HEK293 (cell line): ENCODE data around the gene CAGE1.

Experiments used
- ATF2 ChIP-seq: fragments of 450-650 bp; formaldehyde crosslinking; IDR thresholded peaks from 2 replicates; pipeline ENCODE4 v1.5.1; 2016; ENCODE audit warnings: missing biosample characterization, missing genetic modification characterization, low read depth
- BCL11A ChIP-seq: fragments of 450-650 bp; formaldehyde crosslinking; IDR thresholded peaks from 2 replicates; pipeline ENCODE4 v1.5.1; 2016; ENCODE audit warnings: low read depth, missing biosample characterization, missing genetic modification characterization
- BCL6B ChIP-seq: fragments of 450-650 bp; formaldehyde crosslinking; IDR thresholded peaks from 2 replicates; pipeline ENCODE4 v1.5.1; 2017; ENCODE audit warnings: missing biosample characterization, missing genetic modification characterization
- GLIS1 ChIP-seq: fragments of 450-650 bp; formaldehyde crosslinking; IDR thresholded peaks from 2 replicates; pipeline ENCODE4 v1.5.1; 2016; ENCODE audit warnings: missing biosample characterization, missing genetic modification characterization
- INSM2 ChIP-seq: fragments of 450-650 bp; formaldehyde crosslinking; IDR thresholded peaks from 2 replicates; pipeline ENCODE4 v1.5.1; 2016; ENCODE audit warnings: missing biosample characterization, missing genetic modification characterization
- KLF1 ChIP-seq: fragments of 450-650 bp; formaldehyde crosslinking; IDR thresholded peaks from 2 replicates; pipeline ENCODE4 v1.5.1; 2016; ENCODE audit warnings: missing biosample characterization, missing genetic modification characterization
- KLF16 ChIP-seq: fragments of 450-650 bp; formaldehyde crosslinking; IDR thresholded peaks from 2 replicates; pipeline ENCODE4 v1.5.1; 2017; ENCODE audit warnings: missing biosample characterization, missing genetic modification characterization
- OSR2 ChIP-seq: fragments of 450-650 bp; formaldehyde crosslinking; IDR thresholded peaks from 2 replicates; pipeline ENCODE4 v1.5.1; 2016; ENCODE audit warnings: missing biosample characterization, missing genetic modification characterization
- PRDM6 ChIP-seq: fragments of 450-650 bp; formaldehyde crosslinking; IDR thresholded peaks from 2 replicates; pipeline ENCODE4 v1.5.1; 2017; ENCODE audit warnings: missing biosample characterization, missing genetic modification characterization
- REPIN1 ChIP-seq: fragments of 450-650 bp; formaldehyde crosslinking; IDR thresholded peaks from 2 replicates; pipeline ENCODE4 v1.5.1; 2017; ENCODE audit warnings: missing biosample characterization, missing genetic modification characterization, low read depth
- ZBTB1 ChIP-seq: fragments of 450-650 bp; formaldehyde crosslinking; IDR thresholded peaks from 2 replicates; pipeline ENCODE4 v1.5.1; 2016; ENCODE audit warnings: missing biosample characterization, missing genetic modification characterization
- ZBTB21 ChIP-seq: fragments of 450-650 bp; formaldehyde crosslinking; IDR thresholded peaks from 2 replicates; pipeline ENCODE4 v1.5.1; 2017; ENCODE audit warnings: missing biosample characterization, missing genetic modification characterization
- ZBTB48 ChIP-seq: fragments of 450-650 bp; formaldehyde crosslinking; IDR thresholded peaks from 2 replicates; pipeline ENCODE4 v1.5.1; 2016; ENCODE audit warnings: missing biosample characterization, missing genetic modification characterization
- ZFHX2 ChIP-seq: fragments of 450-650 bp; formaldehyde crosslinking; conservative IDR thresholded peaks from 2 replicates; pipeline ENCODE4 v1.5.1; 2016; ENCODE audit warnings: missing biosample characterization, missing genetic modification characterization
- ZFP37 ChIP-seq: fragments of 450-650 bp; formaldehyde crosslinking; IDR thresholded peaks from 2 replicates; pipeline ENCODE4 v1.5.1; 2016; ENCODE audit warnings: missing biosample characterization, missing genetic modification characterization
- ZNF202 ChIP-seq: fragments of 450-650 bp; formaldehyde crosslinking; IDR thresholded peaks from 2 replicates; pipeline ENCODE4 v1.5.1; 2016; ENCODE audit warnings: missing biosample characterization, missing genetic modification characterization, borderline replicate concordance
- ZNF214 ChIP-seq: fragments of 450-650 bp; formaldehyde crosslinking; IDR thresholded peaks from 2 replicates; pipeline ENCODE4 v1.5.1; 2017; ENCODE audit warnings: missing biosample characterization, mild to moderate bottlenecking, missing genetic modification characterization, borderline replicate concordance
- ZNF223 ChIP-seq: fragments of 450-650 bp; formaldehyde crosslinking; IDR thresholded peaks from 2 replicates; pipeline ENCODE4 v1.5.1; 2016; ENCODE audit warnings: missing biosample characterization, missing genetic modification characterization
- ZNF324 ChIP-seq: fragments of 450-650 bp; formaldehyde crosslinking; IDR thresholded peaks from 2 replicates; pipeline ENCODE4 v1.5.1; 2016; ENCODE audit warnings: missing biosample characterization, missing genetic modification characterization
- ZNF350 ChIP-seq: fragments of 450-650 bp; formaldehyde crosslinking; IDR thresholded peaks from 2 replicates; pipeline ENCODE4 v1.5.0; 2017; ENCODE audit warnings: missing biosample characterization, mild to moderate bottlenecking, missing genetic modification characterization
- ZNF394 ChIP-seq: fragments of 450-650 bp; formaldehyde crosslinking; IDR thresholded peaks from 2 replicates; pipeline ENCODE4 v1.5.1; 2016; ENCODE audit warnings: missing biosample characterization, missing genetic modification characterization, mild to moderate bottlenecking, moderate library complexity, borderline replicate concordance
- ZNF433 ChIP-seq: fragments of 450-650 bp; formaldehyde crosslinking; IDR thresholded peaks from 2 replicates; pipeline ENCODE4 v1.5.1; 2016; ENCODE audit warnings: missing biosample characterization, missing genetic modification characterization, low read depth
- ZNF488 ChIP-seq: fragments of 450-650 bp; formaldehyde crosslinking; IDR thresholded peaks from 2 replicates; pipeline ENCODE4 v1.5.1; 2016; ENCODE audit warnings: missing biosample characterization, missing genetic modification characterization
- ZNF530 ChIP-seq: fragments of 450-650 bp; formaldehyde crosslinking; IDR thresholded peaks from 2 replicates; pipeline ENCODE4 v1.5.1; 2016; ENCODE audit warnings: low read depth, missing biosample characterization, missing genetic modification characterization
- ZNF555 ChIP-seq: fragments of 450-650 bp; formaldehyde crosslinking; conservative IDR thresholded peaks from 2 replicates; pipeline ENCODE4 v1.5.1; 2017; ENCODE audit warnings: missing biosample characterization, mild to moderate bottlenecking, missing genetic modification characterization, inconsistent platforms
- ZNF580 ChIP-seq: fragments of 450-650 bp; formaldehyde crosslinking; IDR thresholded peaks from 2 replicates; pipeline ENCODE4 v1.5.1; 2016; ENCODE audit warnings: missing biosample characterization, missing genetic modification characterization
- ZNF610 ChIP-seq: fragments of 450-650 bp; formaldehyde crosslinking; IDR thresholded peaks from 2 replicates; pipeline ENCODE4 v1.5.1; 2016; ENCODE audit warnings: missing biosample characterization, missing genetic modification characterization, borderline replicate concordance
- ZNF624 ChIP-seq: fragments of 450-650 bp; formaldehyde crosslinking; IDR thresholded peaks from 2 replicates; pipeline ENCODE4 v1.5.1; 2017; ENCODE audit warnings: missing biosample characterization, missing genetic modification characterization
- ZNF629 ChIP-seq: fragments of 450-650 bp; formaldehyde crosslinking; IDR thresholded peaks from 2 replicates; pipeline ENCODE4 v1.5.1; 2017; ENCODE audit warnings: missing biosample characterization, missing genetic modification characterization
- ZNF660 ChIP-seq: fragments of 450-650 bp; IDR thresholded peaks from 2 replicates; pipeline ENCODE4 v1.5.1; 2018; ENCODE audit warnings: missing biosample characterization, mild to moderate bottlenecking, missing genetic modification characterization
- ZNF677 ChIP-seq: fragments of 450-650 bp; IDR thresholded peaks from 2 replicates; pipeline ENCODE4 v1.5.0; 2018; ENCODE audit warnings: missing biosample characterization, mild to moderate bottlenecking, missing genetic modification characterization, moderate library complexity
- ZNF791 ChIP-seq: fragments of 450-650 bp; formaldehyde crosslinking; IDR thresholded peaks from 2 replicates; pipeline ENCODE4 v1.5.1; 2016; ENCODE audit warnings: missing biosample characterization, missing genetic modification characterization
- ZSCAN30 ChIP-seq: fragments of 450-650 bp; IDR thresholded peaks from 2 replicates; pipeline ENCODE4 v1.5.1; 2018; ENCODE audit warnings: missing biosample characterization, mild to moderate bottlenecking, missing genetic modification characterization, moderate library complexity

Gene CAGE1

GRCh38 chr6:7389451-7390225 lies at the start of gene CAGE1, which contains the start of gene RIOK1 (continued):
- TF ChIP-seq ZNF660 (tag by site-specific recombination) (peak; percentile 38; the same call in 1 of the 2 replicates), ZFP37 (tag by site-specific recombination) (peak; percentile 97; the same call in 1 of the 2 replicates), ZNF433 (tag by site-specific recombination) (no peak), GLIS1 (peak; percentile 83), ZNF530 (tag by site-specific recombination) (peak; percentile 83; the same call in 1 of the 2 replicates), ZNF488 (tag by site-specific recombination) (no peak), ZFHX2 (tag by site-specific recombination) (0 out of 2 replicates have a peak, but pooled peaks have one; percentile 5), ZBTB21 (tag by site-specific recombination) (peak; percentile 36; the same call in 1 of the 2 replicates), KLF1 (tag by site-specific recombination) (peak; percentile 12), ZNF350 (tag by site-specific recombination) (no peak), ZSCAN30 (tag by site-specific recombination) (peak; percentile 49; the same call in 1 of the 2 replicates), KLF16 (tag by site-specific recombination) (no peak; the same call in 1 of the 2 replicates), ZNF394 (peak; percentile 48; the same call in 1 of the 2 replicates), BCL6B (tag by site-specific recombination) (no peak), ZBTB48 (tag by site-specific recombination) (peak; percentile 78), PRDM6 (tag by site-specific recombination) (no peak), ZNF791 (tag by site-specific recombination) (no peak), ZNF223 (no peak), ATF2 (no peak), OSR2 (peak; percentile 62), BCL11A (tag by site-specific recombination) (no peak), ZNF202 (tag by site-specific recombination) (no peak), ZBTB1 (tag by site-specific recombination) (no peak), REPIN1 (tag by site-specific recombination) (no peak), ZNF629 (tag by site-specific recombination) (peak; percentile 78), ZNF214 (tag by site-specific recombination) (no peak), ZNF580 (tag by site-specific recombination) (peak; percentile 99), ZNF610 (peak; percentile 50; the same call in 1 of the 2 replicates), ZNF324 (tag by site-specific recombination) (0 out of 2 replicates have a peak, but pooled peaks have one; percentile 23), ZNF624 (tag by site-specific recombination) (no peak), INSM2 (peak; percentile 57; the same call in 1 of the 2 replicates), ZNF677 (tag by site-specific recombination) (no peak), ZNF555 (no peak)
